Brain pericyte (primary cell): ENCODE data around the gene ENPP7.
A peak's percentile ranks its signal among the peaks of the same experiment; 100 is the strongest.

Source experiments
- DNase-seq: peaks from one replicate; pipeline ENCODE4 v3.0.0-alpha.2; 2012; ENCODE audit warnings: low read depth, low spot score

Gene ENPP7

DNA sequence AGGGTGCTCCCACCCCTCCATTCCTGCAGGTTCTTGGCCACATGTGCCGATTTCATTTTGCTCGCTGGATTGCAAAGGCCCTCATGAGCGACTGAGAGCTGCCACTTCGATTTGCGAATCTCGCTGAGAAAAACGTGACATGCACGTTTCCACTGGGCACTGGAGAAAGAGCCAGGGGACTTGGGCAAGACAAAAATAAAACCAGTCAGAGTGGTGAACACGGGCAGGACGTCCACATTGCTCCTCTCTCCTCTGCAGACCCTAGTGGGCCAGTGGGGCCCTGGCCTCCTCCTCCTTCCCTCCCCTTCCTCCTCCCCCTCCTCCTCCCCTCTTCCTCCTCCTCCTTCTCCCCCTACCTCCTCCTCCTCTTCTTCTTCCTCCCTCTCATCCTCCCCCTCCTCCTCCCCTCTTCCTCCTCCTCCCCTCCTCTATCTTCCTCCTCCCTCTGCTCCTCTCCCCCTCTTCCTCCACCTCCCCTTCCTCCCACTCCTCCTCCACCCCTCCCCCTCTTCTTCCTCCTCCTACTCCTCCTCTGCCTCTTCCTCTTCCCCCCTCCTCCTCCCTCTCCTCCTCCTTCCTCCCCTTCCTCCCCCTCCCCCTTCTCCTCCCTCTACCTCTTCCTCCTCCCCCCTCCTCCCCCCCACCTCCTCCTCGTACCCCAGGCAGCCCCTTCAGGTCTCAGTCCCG, 28.1 kb upstream of the ENPP7 start:
- DNase-seq, result no peak

DNA sequence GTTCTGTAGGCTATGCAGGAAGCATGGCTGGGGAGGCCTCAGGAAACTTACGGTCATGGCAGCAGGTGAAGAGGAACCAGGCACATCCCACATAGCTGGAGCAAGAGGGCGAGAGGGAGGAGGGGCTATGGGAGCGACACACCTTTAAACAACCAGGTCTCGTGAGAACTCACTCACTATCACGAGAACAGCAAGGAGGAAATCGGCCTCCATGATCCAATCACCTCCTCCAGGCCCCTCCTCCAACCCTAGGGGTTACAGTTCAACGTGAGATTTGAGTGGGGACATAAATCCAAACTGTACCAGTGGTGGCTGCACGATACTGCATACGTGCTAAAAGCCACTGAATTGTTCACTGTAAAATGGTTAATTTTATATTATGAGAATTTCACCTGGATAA, 26.1 kb upstream of the ENPP7 start:
- no peak for DNase-seq

DNA sequence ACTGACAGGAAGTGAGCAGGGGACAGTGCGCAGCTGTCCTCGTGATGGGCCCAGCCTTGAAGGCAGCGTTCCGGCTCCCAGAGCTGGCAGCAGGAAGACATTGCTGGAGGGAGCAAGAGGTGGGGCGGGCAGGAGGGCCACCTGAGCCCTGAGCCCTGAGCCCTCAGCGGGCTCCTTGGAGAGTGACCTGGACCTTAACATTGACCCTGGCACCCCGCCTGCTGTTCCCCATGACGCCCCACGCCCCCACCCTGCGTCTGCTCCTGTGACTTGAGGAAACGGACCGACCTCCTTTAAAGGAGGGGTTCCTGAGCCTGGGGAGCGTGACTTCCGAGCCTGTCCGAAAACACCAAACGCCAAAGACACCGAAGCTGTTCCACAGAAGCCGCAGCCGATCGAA, 25.1 kb upstream of the ENPP7 start:
- DNase-seq, result no peak

DNA sequence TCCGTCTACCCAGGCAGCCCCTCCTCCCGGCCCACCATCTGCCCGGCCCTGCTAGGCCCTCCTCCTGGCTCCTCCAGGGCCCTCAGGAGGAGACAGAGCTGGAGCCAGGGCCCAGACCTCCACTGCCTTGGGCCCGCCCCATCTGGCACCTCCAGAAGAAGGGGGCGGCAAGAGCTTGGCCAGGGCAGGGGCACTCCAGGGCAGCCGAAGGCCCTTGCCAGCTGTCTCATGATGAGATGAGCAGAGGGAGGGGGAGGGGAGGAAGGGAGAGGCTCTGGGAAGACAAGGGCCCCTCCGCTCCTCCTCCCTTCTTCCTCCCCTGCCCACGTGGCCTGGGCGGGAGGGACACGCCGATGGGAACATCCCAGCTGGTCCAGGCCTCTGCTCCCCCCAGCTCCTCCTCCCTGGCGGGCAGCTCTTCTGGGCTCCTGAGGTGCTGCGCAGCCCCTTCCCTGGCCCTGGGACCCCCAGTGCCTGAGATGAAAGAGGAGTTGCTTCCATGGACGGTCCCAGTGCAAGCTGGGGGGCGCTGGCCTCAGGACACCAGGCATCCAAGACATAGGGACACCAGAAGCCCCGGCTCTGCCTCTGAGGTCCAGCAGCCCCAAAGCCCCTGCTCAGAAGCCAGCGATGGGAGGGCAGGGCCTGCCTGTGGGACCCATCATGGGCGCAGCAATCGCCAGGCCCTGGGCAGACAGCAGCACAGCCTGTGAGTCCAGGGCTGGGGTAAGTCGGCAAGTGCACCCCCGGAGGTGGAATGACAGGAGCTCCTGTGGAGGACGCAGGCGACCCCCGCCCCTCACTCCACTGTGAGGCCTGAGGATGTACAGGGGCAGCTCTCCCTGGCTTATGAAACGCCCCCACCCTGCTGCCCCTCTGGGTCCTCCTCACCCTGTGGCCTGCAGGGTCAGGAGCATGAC, 23.6 kb upstream of the ENPP7 start:
- no peak for DNase-seq

DNA sequence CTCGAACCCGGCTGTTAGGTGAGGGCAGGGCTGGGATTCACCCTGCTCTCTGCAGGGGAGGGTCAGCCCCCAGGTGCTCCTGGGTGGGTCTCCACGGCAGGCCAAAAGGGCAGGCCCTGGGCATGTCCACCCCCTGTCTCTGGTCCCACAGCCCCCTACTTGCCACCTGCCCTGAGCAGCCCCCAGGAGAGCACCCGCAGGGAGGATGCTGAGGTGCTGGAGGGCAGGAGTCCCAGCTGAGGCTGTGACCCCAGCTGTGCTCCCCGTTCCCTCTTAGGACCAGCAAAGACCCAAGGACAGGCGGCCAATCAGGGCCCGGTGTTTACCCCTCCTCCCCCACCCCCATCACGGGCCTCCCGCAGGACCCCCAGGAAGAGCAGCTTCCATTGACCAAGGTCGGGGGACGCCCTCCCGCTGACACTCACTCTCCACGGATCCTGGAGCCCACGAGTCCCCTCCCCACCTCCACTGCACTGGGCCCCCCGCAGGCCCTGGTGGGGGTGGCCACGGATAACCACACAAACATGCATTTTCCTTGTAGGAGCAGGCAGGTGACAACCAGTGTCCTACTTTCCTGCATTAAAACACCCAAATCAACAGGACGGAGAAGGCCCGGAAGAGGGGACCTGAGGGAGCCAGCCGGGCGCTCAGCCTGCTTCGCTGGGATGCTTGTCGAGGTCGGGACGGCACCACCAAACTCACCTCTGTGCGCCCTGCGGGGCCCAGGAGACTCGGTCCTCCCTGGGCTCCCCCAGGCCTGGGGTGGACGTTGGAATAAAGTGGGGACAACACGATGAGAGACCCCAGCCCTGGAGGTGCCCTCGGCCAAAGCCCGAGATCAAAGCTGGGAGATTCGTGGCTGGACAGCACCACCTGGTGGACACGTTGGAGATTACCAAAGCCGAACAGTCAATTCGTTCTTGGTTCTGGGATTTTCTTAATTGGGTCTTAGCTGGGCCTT, 22.5 kb upstream of the ENPP7 start:
- no peak for DNase-seq

DNA sequence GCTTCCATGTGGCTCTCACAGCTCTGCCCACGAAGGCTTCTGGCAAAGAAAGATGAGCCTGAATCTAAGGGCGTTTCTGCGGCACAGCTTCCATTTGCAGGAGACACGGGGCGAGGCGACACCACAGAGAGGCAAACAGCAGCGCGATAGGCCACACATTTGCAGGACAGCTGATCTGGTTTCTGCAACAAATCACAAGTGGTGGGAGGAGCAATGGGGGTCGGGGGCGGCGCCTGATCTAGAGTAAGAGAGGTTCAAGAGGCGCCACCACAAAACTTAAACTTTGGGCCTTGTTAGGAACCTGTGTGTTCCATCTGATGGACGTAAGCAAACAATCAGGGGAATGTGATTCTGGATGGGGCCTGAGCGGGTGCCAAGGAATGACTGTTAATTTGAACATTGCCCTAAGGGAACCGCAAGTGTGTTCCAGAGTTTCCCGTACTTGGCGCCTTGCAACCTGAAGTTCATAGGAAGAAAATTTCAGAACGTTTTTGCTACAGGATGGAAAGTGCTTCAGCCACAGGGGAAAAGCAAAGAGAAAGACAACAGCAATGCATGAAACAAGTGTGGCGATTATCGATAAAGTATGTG, 18.9 kb upstream of the ENPP7 start:
- no peak for DNase-seq

DNA sequence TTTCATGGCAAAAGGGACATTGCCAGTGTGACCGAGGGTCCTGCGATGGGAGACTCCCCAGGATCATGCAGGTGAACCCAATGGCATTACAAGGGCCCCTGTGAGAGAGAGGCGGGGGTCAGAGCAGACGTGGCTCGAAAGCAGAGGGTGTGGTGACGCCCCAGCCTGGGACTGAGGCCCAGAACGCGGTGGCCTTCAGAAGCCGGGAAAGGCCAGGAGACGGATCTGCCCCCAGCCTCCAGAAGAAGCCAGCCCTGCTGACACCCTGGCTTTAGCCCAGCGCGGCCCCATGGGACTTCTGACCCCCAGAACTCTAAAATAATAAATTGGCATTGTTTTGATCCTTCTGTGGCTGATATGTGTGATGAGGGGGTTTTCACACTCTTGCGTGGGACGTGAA, 17.4 kb upstream of the ENPP7 start:
- DNase-seq, result no peak

DNA sequence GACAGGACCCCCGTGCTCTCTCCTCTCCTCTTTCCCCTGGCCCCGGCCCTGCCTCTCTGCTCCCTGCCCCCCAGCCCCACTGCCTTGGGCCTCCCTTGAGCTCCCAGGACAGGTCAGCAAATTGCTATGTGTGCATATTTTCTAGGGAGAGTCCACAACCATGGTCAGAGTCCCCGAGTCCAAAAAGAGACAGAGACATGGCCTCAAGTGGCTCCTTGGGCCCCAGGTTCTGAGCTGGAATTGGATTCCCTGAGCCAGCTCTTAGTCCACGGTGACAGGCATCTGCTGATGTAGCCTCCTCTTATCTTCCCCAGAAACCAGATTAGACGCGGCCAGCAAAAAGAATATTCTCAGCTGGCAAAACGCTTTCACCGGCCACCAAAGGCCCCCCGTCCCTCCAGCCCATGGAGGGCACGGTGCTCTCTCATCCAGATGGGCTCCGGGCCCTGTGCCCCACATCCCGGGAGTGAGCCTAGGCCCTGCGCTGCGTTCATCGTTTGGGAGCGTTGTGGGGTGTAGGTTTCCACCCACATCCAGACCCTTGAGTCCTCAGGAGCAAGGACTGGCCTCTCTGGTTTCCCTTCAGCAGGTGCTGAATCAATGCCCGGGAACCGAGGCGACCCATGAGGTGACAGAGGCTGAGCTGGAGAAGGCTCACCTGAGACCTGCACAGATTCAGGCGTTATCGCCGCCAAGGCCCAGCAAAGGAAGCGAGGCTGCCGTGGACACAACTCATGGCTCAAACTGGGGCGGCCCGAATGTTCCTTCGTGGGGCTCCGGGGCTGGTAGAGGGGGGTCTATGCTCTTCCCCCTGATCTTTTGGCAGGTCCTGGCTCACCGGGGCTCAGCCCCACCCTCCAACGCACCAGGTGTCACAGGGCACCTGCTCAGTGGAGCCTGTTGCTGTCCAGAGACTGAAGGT, 16.3 kb upstream of the ENPP7 start:
- no peak for DNase-seq

DNA sequence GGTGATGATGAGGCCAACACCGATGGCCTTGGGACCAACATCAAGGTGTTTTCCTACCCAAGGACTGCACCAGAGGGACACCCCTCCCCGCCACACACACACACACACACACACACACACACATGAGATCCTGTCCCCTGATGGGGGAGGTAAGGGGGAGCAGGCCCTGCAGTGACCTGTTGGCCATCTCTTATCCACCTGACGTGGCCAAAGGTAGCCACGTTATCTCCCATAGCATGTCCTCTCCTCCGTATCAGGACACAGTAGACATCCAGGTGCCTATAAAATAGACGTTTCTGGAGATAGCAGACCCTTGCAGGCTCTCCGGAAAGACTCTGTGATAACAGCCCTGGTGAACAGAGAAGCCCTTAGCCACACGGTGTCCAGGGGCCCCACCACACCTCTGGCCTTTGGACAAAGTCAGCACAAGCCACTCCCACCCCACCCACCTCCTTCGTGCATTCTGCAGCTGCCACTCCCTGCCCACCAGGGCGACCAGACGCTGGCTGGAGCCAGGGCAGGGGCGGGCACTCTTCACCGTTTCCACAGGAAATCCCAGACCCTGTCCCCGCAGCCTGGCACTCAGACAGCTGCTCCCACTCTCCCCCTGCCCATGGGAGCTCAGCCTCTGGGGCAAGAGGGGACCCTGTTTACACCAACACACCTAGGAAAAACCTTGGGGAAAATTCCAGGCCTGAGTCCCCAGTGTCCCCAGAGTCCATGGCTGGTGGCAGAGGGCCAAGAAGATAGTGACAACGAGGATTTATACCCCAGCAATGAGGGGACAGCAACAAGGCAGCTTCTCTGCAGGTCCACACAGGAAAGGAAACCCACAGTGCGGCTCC, 15.4 kb upstream of the ENPP7 start:
- DNase-seq, result no peak

DNA sequence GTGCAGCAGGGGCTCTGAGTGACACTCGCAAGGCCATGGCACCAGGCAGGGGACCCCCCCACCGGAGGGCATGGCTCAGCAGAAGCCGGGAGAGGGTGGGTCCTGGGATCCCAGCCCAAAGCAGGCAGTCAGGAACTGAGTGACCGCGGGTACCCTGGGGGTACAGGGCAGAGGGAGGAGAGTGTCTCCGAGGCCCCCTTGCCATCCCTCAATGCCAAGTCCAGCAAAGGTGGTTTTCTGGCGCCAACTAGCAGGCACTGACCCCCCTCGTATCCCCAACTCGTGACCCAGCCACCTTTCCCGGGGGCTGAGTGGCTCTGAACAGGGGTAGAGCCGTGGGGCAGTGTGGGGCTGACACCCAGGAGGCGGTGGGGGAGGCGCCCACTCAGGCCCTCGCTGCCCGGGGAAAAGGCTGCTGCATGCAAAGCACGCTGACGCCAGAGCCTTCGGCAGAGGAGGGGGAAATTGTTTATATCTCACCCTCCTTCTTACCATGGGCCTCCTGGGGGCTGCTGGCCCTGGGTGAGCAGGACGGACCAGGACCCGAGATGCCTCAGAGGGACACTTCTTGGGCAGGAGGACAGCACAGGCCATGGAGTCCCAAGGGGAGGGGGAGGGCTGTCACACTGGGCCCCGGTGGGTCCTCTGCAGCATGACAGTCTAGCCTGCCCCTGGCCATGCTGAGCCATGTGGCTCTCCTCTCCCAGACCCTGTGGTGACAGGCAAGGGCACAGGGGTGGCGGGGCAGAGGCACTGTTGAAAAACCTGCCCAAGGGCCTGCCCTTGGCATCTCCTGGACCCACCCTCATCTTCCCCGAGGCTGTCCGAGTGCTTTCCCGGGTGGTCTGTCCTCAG, 14.6 kb upstream of the ENPP7 start:
- DNase-seq, result no peak

DNA sequence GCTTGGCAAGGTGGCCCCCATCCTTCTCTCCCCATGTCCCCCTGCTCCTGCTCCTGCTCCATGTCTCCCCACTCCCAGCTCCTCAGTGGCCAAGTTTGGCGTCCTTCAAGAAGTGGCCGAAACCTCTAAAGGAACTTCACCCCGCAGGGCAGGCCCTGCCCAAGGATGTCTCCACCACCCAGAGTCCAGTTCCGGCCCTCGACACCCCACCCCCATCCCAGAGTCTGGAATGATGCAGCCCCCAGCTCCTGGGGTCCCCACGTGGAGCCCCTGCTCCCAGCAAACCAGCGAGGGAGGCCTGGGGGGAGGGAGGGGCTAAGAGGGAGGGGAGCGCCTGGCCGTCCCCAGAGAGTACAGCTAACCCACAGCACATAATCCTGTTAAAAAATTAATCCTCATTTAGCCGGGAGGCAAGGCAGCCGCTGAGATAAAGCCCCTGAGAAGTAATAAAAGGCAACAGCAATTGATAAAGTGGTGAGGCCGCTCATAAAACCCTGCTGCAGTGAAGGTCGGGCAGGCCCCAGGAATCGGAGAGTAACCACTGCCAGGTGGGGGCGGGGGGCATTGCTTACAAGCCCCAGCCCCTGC, 9.9 kb upstream of the ENPP7 start:
- no peak for DNase-seq

DNA sequence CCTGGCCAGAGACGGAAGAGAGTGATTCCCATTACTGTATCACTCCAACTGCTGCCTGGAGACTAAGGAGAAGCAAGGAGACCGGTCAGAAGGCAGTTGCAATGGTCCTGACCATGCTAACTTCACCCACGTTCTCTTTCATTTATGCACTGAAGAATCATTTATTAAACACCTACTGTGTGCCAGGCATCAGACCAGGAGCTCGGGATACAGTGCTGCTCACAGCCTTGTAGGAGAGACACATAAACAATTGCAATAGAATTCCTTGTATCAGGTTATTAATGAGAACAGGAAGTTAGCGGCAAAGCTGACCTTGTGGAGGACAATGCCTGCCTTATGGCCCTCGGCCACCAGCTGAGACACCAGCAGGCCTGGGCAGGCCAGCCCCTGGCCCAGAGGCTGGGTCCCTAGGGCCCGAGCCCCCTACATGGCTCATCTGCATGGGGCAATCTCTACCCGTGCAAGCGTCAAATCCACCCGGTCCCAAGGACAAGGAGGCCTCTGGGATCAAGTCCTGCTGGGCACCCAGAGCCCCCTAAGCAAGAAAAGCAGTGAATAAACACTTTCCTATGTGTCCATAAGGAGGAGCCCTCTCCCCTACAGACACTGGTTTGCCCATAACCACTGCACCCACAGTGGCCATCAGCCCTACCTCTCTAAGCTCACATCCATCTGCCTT, 8.6 kb upstream of the ENPP7 start:
- DNase-seq, result no peak

DNA sequence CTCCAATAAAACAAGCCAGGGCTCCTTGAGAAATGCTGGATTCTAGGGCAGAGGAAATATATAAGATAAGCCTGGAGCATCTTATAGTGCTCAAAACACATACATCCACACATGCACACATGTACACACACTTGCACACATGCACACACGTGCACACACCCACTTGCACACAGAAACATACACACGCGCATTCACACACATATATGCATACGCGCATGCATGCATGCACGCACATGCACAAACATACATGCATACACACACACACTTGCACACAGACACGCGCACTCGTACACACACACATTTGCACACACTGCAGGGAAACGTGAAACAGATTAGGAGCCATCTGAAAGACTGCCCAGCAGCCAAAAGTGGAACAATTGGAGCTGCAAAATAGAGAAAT, 8.0 kb upstream of the ENPP7 start:
- no peak for DNase-seq

DNA sequence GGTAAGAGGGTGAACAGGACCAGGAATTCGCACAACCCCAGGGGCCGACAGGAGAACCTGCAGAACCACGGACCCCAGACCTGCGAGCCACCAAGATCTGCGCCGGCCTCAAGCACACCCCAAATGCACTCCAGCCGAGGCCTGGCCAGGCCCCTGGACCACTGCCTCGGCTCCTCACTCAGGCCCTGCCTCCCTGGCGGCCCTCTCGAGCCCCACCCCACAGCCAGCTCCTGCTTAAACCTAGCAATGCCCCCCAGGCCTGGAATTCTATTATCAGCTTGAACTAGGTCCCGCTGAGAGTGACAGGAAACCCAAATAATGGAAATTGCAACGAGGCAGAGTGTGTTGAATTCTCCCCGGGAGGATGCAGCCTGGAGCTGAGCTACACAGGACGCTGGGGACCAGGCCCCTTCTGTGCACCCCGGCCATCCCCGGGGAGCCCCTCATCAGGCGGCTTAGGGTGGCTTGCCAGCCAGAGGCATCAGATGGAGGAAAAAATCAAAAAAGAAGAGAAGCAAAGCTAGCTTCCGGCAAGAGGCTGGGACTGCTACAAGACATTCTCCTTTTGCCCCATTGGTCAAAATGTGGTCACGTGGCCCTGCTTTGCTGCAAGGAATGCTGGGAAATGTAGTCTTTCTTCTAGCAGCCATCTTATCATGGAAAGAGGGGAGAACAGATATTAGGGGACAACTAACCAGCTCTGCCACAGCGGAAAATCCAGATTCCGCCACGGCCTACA, 2.4 kb upstream of the ENPP7 start:
- peak; percentile 82 for DNase-seq

DNA sequence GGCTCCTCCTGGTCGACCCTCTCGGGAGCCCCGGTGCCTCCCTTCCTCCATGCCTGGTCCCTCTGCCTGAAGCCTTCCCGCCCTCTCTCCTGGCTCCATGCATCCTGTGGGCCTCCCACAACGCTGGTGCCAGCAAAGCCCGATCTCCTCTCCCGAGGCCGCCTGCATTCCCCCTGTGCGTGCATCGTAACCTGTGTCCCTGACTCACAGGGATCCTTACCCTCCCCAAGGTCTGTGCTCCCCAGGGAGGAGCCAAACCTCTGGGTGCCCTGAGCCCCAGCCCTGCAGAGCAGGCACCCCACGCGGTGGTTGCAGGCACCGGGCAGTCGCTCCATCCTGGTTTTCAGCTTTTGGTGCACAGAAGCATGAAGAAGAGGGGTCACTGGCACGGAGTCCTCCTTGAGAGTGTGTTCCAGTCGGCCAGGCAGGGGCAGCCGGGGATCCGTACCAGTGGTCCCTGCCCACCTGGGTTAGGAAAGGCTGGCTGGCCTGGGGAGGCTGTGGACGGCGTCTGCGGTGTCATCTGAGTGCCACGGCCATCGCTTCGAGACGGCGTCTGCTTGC, 1.8 kb upstream of the ENPP7 start:
- DNase-seq, result no peak

DNA sequence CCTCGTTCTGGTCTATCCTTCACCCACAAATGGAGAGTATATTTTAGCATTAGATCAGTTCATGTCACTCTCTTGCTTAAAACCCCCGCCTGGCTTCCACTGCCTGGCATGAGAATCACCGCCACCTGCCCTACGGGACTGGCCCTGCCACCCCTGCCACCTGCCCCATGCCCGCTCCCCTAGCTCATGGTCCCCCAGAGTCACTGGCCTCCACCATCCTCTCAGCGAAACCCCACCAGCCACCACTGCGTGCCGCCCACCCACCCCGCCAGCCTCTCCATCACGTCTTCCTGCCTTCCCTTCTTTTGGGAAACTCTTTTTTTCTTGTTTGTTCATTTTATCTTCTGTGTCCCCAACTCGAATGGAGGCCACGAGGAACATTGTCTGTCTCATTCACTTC, 982 bp upstream of the ENPP7 start:
- no peak for DNase-seq

DNA sequence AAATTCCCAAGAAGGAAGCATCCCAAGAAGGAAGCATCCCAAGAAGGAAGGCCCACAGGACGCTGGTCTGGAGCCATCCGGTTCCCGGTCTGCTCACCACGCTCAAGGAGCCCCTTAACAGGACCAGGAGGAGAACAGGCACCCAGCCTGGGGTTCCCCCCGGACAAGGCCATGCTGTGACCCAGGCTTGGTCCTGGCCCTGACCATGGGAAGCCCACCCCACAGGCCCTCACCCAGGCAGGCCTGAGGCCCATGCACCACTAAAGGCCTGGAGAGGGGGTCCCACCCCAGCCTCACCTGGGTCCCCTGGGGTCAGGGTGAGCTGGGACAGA, 340 bp upstream of the ENPP7 start:
- no peak for DNase-seq
